Mucosa of gallbladder (tissue), 1 donor: ENCODE measurements around the gene RFC4. TPM values are rescaled to one million over a fixed set of nuclear protein-coding genes. Genes with fewer than 3 reads are reported as not detected.
"Not testable (repeated sequence)": the region's sequence is repeated elsewhere in the genome, so short reads cannot be mapped to it uniquely, and the experiment has no call there.

Experiments
- DNase-seq: peaks from one replicate; pipeline ENCODE4 v3.0.0-alpha.2; 2020; ENCODE audit warnings: low spot score
- total RNA-seq: library from RNA; stranded (reverse); gene quantifications from one replicate; pipeline ENCODE4 v1.2.1, GENCODE V29; 2021
- donor health status: DM: no; HTN: no; CAD: no.

The RFC4 gene
- total RNA-seq, 1 donor from 2014 or later = 9.4 TPM

DNA sequence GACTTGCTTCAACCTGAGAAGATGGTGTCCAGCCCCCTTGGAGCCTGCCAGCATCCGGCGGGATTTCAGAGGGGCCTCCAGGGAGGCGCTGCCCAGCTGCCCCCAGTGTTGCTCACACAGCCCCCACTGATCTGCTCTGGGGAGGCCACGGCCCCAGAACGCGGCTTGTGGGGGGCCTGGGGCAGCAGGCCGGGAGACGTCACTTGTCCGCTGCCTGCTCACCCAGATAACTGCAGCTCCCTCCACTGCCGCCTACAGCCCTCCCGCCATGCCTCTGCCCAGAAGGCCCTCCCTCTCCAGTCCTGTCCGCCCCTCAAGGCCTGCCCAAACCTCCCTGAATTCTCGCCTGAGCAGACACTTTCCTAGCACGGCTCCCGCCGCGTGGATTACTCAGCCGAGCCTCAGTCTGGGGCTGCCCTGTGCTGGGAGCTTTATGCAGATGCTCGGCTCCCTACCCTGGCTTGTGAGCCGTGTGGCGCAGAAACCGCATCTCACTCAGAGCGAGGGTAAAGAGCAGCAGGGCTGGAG lies 19.1 kb upstream of the RFC4 start:
- no peak for DNase-seq

DNA sequence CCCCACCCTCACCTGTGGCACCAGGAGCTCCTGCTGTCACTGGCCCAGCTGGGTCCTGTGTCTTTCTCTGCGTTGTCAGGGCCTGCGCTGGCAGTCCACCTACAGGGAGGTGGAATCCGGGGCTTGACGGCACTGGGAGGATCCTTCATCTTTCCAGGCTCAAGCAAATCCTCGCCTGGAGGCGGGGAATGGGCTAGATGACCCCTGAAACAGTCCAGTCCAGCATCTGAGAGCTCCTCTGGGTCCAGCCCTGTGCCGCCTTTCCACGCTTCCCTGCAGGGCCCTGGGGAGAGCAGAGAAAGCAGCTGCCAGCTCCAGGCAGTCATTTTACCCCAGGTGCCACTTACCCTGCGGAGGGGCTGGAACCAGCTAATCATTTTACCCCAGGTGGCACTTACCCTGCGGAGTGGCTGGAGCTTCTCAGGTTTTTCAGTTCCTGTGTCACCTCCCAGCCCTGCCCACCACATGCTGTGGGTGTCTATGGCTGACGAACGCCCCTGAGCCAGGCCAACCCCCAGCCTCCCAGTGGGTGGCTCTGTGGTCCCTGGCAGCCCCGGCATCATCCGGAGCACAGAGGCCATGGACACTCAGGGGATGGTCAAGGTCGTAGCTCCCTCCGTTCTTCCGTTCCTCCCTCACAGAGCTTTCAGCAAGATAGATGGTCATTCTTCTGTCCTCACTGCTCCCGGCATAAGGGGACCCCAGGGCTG lies 18.3 kb upstream of the RFC4 start:
- DNase-seq = no peak

DNA sequence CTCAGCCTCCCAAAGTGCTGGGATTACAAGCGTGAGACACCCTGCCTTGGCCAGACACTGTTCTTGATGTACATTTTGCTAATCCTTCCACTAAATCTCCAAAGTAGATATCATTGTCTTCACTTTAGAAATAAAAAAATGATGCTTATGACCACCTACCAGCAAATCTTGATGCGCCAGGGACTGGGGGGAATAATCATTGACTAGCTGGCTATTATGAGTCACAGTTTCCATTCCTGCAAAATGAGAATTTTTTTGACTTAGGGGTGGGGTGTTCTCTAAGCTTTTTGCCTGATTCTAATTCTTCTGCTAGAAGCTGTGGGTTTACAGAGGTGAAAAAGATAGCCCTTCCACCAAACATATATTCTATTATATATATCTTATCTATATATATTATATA lies 17.1 kb upstream of the RFC4 start:
- DNase-seq = no peak

DNA sequence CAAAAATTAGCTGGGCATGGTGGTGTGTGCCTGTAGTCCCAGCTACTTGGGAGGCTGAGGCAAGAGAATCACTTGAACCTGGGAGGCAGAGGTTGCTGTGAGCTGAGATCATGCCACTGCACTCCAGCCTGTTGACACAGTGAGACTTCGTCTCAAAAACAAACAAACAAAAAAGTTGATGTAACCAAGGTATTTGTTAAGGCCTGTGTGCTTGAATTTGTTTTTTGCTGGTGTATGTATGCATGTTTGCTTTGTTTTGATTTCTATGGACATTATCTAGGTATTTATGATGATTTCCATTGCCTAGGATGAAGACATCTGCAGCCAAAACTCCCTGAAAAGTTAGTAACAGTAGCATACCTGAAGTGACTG lies 16.1 kb upstream of the RFC4 start:
- not testable (repeated sequence) for DNase-seq

DNA sequence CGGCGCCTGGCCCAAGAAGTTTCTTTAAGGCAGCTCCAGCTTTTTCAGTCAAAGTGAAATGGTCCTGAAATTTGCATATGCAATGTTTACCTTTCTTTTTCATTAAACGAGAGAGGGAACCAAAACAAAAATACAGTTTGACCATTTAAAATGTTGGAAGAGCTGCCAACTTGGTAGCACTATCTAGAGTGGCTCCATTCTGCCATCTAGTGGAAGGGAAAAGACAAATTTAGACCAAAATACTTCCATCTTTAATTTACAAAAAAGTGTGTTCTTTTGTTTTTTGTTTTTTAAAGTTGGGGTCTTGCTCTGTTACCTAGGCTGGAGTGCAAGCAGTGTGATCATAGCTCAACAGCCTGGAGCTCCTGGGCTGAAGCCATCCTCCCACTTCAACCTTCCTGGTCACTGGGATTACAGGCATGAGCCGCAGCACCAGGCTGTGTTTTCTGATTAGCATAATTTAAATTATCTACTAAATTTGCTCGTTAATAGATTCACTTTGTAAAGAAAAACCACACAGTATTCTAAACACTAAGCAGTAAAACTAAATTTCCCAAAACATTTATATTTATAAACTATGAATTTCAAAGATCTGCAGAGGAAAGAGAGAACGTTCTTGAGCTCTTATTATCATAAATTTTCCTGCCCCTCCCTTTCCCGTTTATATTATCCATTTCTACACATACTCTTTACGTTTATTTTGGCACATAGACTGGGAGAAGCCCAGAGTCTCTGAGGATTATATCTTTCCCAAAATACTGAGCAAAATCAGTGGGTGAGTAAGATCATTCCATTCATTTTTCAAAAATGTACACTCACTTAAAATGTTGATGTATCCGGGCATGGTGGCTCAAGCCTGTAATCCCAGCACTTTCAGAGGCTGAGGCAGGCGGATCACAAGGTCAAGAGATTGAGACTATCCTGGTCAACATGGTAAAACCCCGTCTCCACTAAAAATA lies 15.4 kb upstream of the RFC4 start:
- no peak for DNase-seq

DNA sequence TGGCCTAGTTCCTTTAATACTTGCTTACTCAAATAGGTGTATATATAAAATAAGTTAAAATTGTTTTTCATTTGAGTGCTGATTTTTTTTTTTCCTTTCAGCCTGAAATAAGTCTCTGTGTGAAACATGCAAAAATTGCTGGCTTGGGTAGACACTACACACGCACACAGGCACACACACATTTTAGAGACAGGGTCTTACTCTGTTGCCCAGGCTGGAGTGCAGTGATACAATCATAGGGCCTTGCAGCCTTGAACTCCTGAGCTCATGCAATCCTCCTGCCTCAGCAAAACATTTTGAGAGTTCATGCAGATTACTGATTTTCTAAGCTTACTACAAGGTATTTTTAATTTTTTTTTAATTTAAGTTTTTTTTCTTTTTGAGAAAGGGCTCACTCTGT lies 12.7 kb upstream of the RFC4 start:
- DNase-seq = no peak

DNA sequence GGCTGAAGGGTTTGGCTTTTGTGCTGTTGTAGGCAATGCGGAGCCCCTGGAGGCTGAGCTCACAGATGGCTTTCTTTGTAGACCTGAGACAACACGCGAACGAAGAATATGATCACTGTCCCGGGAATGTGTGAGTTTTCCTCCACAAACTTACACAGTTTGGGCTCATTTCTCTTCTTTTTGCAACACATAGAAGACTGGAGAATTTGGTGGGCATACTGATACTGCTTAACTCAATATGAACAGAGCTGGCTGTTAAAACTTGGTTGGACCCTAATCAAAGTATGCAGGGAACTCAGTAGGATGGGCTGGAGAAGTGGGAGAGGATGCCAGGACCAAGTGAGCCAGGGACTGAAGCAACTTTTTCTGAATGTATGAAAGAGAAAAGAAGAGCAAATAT lies 12.2 kb upstream of the RFC4 start:
- DNase-seq = no peak

DNA sequence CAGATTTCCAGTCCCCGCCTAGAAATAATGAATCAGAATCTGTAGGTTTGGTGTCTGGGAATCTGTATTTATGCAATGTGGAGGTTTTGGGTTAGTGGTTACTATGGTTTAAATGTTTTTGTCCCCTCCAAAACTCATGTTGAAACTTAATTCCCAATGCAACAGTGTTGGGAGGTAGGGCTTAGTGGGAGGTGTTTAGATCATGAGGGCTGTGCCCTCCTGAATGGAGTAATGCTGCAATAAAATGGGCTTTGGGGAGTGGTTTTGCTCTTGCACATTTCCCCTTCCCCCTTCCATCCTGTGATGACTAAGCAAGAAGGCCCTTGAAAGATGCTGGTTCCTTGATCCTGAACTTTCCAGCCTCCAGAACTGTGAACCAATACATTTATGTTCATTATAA lies 9.2 kb upstream of the RFC4 start:
- no peak for DNase-seq

DNA sequence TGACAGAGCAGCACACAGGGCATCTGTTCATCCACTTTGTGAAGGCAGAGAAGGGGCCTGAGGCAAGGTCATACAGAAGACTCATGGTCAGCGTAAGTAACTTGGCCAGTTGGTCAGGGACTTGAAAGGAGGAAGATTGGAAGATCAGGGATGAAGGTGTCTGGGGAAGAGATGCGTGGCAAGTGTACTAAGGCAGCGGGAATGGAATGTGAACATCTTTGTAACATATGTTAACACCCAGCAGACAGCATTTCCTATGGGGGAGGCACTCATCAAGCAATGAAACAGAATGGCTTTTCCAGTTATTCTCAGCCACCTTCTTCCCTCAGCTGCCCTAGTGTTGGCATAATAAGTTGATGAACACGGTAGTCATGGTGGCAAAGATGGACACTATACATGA lies 7.8 kb upstream of the RFC4 start:
- no peak for DNase-seq

DNA sequence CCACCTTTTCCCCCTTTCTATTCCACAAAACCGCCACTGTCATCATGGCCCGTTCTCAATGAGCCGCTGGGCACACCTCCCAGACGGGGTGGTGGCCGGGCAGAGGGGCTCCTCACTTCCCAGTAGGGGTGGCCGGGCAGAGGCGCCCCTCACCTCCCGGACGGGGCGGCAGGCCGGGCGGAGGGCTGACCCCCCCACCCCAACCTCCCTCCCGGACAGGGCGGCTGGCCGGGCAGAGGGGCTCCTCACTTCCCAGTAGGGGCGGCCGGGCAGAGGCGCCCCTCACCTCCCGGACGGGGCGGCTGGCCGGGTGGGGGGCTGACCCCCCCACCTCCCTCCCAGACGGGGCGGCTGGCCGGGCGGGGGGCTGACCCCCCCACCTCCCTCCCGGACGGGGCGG lies 5.0 kb upstream of the RFC4 start:
- not testable (repeated sequence) for DNase-seq

DNA sequence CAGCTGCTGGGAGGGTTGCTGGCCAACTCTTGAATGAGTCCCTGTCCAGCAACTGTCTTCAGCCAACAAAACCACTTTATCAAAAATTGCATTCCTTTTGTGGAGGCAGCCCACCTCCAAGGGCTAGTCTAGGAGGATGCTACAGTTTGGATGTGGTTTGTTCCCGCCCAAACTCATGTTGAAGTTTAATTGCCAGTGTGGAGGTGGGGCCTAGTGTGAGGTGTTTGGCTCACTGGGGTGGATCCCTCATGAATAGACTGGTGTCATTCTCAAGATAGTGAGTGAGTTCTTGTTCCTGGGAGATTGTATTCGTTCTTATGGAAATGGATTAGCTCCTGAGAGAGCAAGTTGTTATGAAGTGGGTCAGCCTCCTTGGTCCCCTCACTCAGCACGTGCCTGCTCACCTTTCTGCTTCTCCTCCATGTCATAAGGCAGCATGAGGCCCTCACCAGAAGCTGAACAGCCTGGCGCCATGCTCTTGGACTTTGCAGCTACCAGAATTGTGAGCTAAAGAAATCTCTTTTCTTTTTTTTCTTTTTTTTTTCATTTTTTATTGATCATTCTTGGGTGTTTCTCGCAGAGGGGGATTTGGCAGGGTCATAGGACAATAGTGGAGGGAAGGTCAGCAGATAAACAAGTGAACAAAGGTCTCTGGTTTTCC lies 4.2 kb upstream of the RFC4 start:
- no peak for DNase-seq

DNA sequence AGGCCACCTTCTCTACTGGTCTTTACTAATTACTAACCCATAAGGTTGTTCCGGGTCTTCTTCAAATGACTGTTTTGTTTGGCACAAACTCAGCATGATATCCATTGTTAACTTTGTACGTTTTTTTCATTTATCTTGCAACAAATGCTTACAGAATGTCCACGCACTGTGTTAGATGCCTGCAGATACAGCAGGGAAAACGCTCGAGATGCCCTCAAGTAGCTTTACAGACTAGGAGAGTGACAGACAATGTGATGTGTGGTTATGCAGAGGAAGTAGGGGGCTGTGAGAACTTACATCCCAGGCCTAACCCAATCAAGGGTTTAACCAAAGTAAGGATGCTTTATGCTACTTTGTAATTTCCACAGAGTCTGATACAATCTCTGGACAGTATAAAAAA lies 949 bp upstream of the RFC4 start:
- no peak for DNase-seq

DNA sequence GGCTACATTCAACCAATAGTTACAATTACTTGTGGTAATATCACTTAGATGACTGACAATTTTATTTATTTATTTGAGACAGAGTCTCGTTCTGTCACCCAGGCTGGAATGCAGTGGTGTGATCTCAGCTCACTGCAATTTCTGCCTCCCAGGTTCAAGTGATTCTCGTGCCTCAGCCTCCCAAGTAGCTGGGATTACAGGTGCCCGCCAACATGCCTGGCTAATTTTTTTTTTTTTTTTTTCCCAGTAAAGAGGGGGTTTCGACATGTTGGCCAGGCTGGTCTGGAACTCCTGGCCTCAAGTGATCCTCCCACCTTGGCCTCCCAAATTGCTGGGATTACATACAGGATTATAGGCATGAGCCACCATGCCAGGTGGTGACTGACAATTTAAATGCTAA lies 2.8 kb downstream of the RFC4 start:
- not testable (repeated sequence) for DNase-seq

DNA sequence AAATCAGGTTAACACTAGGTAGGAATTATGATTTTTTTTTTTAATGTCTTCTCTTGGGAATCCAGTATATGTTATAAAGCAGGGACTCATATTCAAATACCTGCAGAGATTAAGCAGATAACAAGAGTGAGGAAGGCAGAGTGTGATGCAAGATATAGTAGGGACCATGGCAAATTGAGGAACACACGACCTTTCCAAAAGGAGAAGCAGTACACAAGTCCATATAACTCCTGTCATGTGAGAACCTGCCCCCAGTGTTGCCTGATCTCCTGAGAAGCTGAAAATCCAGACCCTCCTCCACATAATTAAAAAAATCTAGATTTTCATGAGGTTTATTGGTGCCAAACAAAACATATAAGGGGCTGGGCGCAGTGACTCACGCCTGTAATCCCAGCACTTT lies 3.6 kb downstream of the RFC4 start:
- no peak for DNase-seq

DNA sequence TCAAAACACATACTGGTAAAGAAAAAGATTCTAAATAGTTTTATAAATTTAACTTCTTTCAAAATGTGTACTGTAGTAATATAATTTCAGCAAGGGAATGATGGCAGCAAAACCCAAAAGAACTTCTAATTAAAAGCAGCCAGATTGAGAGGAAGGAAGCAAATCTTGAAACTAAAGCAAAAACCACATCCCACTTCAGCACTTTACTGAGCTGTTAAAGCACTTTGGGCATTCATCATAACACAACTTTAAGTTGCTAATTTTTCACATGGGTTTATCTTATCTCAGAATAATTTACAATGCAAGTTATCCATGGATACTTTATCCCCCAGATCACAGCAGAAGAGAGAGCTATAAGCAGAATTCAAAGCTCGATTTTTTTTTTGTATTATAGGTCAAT lies 6.0 kb downstream of the RFC4 start:
- DNase-seq = no peak

DNA sequence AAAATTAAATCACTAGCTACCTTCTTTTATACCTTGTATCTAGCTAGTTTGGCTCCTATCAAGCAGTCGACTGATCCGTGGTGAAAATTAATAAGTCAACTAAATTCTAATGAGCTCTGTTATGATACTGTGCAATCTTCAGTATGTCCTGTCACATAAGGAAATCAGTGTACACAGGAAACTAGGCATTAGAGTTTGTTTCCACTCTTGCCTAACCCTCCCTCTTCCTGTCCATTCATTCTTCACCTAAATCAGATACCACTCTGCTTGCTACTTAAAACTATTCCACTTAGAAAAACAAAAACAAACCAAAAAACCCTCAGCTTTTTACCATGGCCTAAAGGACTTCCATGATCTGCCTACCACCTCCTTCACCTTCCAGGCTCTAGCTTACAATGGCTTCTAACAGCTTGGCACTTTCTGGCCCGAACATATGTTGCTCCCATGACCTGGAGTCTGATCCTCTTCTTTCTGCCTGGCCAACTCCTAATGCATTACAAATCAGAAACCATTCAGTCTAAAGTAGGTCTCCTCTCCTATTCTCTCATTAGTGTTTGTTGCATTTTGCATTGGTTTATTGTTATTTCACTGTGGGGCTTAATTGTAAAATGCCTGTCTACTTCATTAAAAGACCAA lies 7.9 kb downstream of the RFC4 start:
- no peak for DNase-seq

DNA sequence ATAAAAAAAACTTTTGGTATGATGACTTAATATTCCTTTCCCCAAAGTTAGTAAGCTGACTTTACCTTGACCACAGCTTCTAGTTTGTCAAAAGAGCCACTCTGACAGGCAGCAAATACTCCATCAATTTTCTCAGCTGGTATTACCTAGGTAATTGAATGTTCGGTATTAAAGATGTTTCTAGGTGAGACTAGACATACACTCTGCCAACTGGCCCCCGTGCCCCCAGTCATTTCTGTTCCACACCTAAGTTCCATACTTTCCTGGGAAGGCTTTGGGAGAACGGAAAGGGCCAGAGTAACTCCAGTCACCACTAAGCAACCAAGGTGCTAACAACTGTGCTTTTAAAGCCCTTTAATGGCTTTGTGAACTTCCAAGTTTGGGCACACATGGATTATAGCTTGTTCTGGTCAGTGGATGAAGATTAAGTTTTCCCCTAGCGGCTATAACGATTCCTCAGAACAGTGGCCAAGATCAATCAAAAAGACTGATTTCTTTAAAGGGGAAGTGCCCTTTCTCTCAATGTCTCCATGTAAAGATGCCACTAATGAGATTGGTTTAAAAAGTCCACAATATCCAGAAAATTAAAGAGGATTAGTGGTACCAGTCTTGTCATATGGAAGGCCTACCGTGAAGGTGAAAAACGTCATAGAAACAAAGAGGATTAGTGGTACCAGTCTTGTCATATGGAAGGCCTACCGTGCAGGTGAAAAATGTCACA lies 15.9 kb downstream of the RFC4 start:
- no peak for DNase-seq

DNA sequence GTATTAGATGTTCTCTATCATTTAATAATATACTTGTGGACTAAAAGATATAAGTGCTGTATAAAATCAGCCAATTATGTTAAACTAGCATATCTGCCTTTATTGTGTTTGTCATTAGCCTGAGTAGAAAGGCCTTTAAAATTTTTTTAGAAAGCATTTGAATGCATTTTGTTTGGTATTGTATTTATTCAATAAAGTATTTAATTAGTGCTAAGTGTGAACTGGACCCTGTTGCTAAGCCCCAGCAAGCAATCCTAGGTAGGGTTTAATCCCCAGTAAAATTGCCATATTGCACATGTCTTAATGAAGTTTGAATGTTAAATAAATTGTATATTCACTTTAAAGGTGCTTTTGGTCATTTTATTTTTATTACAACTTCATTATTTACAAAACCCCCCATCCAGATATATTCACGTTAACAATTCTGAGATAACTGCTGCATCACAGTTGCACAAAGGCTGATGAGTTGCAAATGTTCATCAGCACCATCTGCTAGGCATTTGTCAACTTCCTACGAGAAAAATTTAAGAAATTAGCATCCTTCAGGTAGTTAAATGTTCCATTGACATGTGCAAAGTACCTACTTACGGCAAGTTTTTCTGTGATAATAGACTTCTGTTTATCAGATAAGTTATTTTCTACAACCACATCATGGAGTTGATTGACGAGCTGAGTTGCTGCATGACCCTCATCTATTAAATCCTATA lies 16.6 kb downstream of the RFC4 start:
- DNase-seq = no peak

DNA sequence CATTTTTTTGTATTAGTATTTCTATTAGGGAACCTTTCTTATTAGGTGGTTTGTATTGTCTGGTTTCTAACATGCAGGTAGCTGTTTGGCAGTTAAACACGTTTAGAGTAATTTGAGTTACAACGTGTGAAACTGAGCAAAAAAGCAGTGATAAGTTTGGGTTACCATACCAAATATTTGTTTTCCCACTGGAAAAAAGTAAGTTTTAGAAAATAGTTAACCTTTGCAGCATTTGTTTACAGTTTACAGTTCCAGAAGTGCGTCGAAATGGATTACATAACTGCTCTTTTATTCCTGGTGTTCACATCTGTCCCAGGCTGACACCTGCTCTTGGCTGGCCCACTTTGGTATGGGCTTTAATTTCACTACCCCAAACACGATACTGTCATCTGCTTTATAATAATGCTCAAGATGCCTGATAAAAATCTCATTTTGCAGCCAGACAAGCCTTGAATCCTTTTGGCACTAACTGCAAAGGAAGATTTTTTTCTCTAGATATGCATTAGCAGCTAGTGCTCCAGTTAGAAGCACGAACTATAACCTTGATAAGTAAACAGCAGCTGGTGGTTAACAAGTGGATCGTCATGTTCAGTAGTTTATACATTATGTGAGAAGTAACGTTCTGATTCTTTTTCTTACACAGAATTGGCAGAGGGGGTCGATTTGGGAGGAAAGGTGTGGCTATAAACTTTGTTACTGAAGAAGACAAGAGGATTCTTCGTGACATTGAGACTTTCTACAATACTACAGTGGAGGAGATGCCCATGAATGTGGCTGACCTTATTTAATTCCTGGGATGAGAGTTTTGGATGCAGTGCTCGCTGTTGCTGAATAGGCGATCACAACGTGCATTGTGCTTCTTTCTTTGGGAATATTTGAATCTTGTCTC lies 17.6 kb downstream of the RFC4 start:
- no peak for DNase-seq
